Kidney (tissue), 14 donors: ENCODE data around the gene LARGE2. TPM values are rescaled to one million over a fixed set of nuclear protein-coding genes. Genes with fewer than 3 reads are reported as not detected.

Experiments
- DNase-seq, 5 donors: peaks; one replicate each; pipeline ENCODE4 v3.0.0-alpha.2; 2013 to 2020
- FAIRE-seq: peaks from 2 replicates; lab custom pipeline; 2012; peaks lifted over from hg19 to GRCh38; lab: Jason Lieb, UNC
- H3K27ac ChIP-seq, 2 donors: one replicate each; pipeline ENCODE4 v1.7.0; 2013; ENCODE audit warnings: low read depth in 2 of 2, low read length in 2 of 2, inconsistent platforms in 1 of 2
- H3K27me3 ChIP-seq: one replicate; pipeline ENCODE4 v1.7.1; 2013; ENCODE audit warnings: low read length, inconsistent platforms; ENCODE audit not compliant: control insufficient read depth, insufficient read depth
- H3K36me3 ChIP-seq, 3 donors: one replicate each; pipeline versions ENCODE4 v1.7.0 to v1.7.1; 2013; ENCODE audit warnings: low read length in 3 of 3, control low read depth in 1 of 3, inconsistent platforms in 1 of 3; ENCODE audit not compliant: insufficient read depth in 3 of 3, control insufficient read depth in 2 of 3
- H3K4me1 ChIP-seq, 3 donors: one replicate each; pipeline versions ENCODE4 v1.7.0 to v1.7.1; 2013; ENCODE audit warnings: low read length in 3 of 3, inconsistent platforms in 1 of 3, low read depth in 1 of 3; ENCODE audit not compliant: control insufficient read depth in 2 of 3, insufficient read depth in 2 of 3
- H3K4me3 ChIP-seq, 3 donors: one replicate each; pipeline versions ENCODE4 v1.7.0 to v1.8.1; 2013; ENCODE audit warnings: low read length in 3 of 3, control low read depth in 1 of 3, inconsistent platforms in 1 of 3
- H3K9ac ChIP-seq, 3 donors: one replicate each; pipeline versions ENCODE4 v1.7.0 to v1.7.1; 2013; ENCODE audit warnings: low read length in 3 of 3, control low read depth in 1 of 3, inconsistent platforms in 1 of 3
- H3K9me3 ChIP-seq, 3 donors: one replicate each; pipeline versions ENCODE4 v1.7.0 to v1.7.1; 2013; ENCODE audit warnings: low read length in 3 of 3, control low read depth in 1 of 3, inconsistent platforms in 1 of 3; ENCODE audit not compliant: control insufficient read depth in 2 of 3, insufficient read depth in 1 of 3
- intact Hi-C: fragments of 100-400 bp; cut with DNase I; formaldehyde crosslinking; loops from one replicate; pipeline ENCODE4 v1.11.1; 2022
- polyA plus RNA-seq: library from polyadenylated mRNA; stranded (reverse); fragments of 350-450 nt; fragmentation: Illumina TruSeq; extraction: RNeasy Lipid Tissue Mini Kit (QIAGEN cat#74804); gene quantifications from one replicate; pipeline ENCODE4 v1.2.3, GENCODE V29; 2014; ENCODE audit warnings: low read depth, low replicate concordance; ENCODE audit not compliant: insufficient read depth
- total RNA-seq: library from RNA; stranded (reverse); fragmentation: NEBNext Ultra II Directional; extraction: Animal tissue kit (Norgen Biotek cat#: 25700); gene quantifications from one replicate; pipeline ENCODE4 v1.2.1, GENCODE V29; 2021
- TF ChIP-seq, protein P1 (sequence below): IDR thresholded peaks from 3 replicates; pipeline ENCODE4 v1.5.1; 2012; ENCODE audit warnings: mild to moderate bottlenecking, moderate library complexity, borderline replicate concordance; ENCODE audit not compliant: insufficient read depth; ENCODE audit errors: extremely low read depth
- donor health status: control.
- donor health status: control.
- donor health status: control.
- donor health status: control.
- donor health status: control.
- donor health status: DM: yes; HTN: yes; CAD: no.
- donor health status: Normal renal cell carcinoma (clear cell type).

LARGE2 gene
- total and polyA plus RNA-seq, 2 donors from 2014 or later = 13.1 to 29.8 TPM

DNA sequence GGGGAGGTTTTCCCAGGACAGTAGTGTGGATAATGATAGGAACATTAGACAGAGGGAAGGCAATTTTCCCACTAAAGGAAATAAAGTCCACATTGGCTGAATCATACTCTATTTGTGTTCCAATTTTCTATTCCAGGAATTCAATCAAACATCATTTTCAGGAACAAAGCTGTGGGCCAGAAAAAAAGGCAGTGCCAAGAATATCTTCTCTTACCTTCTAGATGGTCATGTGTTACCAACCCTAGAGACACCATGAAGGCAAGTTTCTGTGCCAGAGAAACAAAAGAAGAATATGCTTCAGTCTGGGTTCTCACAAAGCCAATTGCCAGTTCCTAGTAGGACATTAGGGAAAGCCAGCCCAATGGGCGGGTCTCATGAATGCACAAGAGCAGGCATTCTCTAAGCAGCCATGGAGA is 27.5 kb downstream of the LARGE2 start:
- intact Hi-C loops = no loop called here
- FAIRE-seq (no peak), DNase-seq (no peak)
- Histone ChIP-seq H3K27me3 (no peaks in the 10 kb centered on the region), H3K36me3 (peaks cover 0 to 21% (median 10%) of the 10 kb centered on the region in 3 donors), H3K4me3 (no peak overlapping the region), H3K27ac (no peak overlapping the region), H3K4me1 (peaks cover 0 to 8% (median 0%) of the 10 kb centered on the region in 3 donors), H3K9ac (no peak overlapping the region), H3K9me3 (no peaks in the 10 kb centered on the region)
- TF ChIP-seq, protein P1, sequence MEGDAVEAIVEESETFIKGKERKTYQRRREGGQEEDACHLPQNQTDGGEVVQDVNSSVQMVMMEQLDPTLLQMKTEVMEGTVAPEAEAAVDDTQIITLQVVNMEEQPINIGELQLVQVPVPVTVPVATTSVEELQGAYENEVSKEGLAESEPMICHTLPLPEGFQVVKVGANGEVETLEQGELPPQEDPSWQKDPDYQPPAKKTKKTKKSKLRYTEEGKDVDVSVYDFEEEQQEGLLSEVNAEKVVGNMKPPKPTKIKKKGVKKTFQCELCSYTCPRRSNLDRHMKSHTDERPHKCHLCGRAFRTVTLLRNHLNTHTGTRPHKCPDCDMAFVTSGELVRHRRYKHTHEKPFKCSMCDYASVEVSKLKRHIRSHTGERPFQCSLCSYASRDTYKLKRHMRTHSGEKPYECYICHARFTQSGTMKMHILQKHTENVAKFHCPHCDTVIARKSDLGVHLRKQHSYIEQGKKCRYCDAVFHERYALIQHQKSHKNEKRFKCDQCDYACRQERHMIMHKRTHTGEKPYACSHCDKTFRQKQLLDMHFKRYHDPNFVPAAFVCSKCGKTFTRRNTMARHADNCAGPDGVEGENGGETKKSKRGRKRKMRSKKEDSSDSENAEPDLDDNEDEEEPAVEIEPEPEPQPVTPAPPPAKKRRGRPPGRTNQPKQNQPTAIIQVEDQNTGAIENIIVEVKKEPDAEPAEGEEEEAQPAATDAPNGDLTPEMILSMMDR = no peak

DNA sequence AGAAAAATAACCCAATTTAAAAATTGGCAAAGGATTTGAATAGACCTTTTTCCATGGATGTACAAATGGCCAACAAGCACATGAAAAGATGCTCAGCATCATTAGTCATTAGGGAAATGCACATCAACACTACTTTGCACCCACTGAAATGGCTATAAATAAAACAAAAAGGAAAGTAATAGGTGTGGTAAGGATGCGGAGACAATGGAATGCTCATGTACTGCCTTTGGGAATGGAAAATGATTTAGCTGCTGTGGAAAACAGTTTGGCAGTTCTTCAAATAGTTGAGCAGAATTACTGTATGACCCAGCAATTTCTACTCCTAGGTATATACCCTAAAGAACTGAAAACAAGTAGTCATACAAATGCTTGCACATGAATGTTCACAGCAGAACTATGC is 37.4 kb downstream of the LARGE2 start:
- no peaks in the 10 kb centered on the region for H3K27me3 ChIP-seq
- DNase-seq = no peak
- FAIRE-seq = no peak
- peaks cover 0 to 4% (median 0%) of the 10 kb centered on the region in 3 donors for H3K36me3 ChIP-seq
- no peak overlapping the region for H3K27ac ChIP-seq
- no peak overlapping the region for H3K9ac ChIP-seq
- TF ChIP-seq, protein P1 = no peak
- H3K9me3 ChIP-seq = no peaks in the 10 kb centered on the region
- H3K4me1 ChIP-seq = no peaks in the 10 kb centered on the region
- H3K4me3 ChIP-seq = no peak overlapping the region
- intact Hi-C loops = no loop called here

DNA sequence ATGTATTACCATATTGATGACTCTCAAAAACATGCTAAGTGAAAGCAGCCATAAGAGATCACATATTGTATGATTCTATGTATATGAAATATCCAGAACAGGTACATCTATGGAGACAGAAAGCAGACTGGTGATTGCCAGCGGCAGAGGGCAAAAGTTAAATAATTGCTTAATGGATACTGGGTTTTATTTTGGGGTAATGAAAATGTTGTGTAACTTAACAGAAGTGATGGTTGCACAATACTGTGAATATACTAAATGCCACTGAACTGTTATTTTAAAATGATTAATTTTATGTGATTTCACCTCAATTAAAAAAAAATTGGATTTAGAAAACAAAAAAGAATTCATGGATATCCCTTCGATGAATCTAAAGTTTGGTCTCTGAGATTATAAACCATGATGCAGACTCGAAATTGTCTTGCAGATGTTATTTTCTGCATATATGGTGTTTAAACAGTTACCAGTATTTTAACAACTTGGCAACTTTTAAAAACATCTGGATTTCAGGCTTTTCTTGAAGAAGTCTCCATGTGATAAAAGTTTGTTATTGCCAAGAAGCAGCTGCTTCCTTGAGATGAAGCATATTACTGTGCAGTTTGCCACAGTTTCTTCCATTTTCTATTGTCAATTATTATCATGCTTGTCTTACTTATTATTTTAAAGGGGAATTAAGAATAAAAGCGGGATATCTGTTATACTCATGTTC is 38.1 kb downstream of the LARGE2 start:
- H3K27ac ChIP-seq = no peak overlapping the region
- FAIRE-seq (no peak), DNase-seq (no peak)
- intact Hi-C loops = no loop called here
- H3K27me3 ChIP-seq = no peaks in the 10 kb centered on the region
- no peaks in the 10 kb centered on the region for H3K4me1 ChIP-seq
- no peak overlapping the region for H3K4me3 ChIP-seq
- H3K9me3 ChIP-seq = no peaks in the 10 kb centered on the region
- H3K36me3 ChIP-seq = peaks cover 4 to 5% (median 4%) of the 10 kb centered on the region in 3 donors
- TF ChIP-seq, protein P1 = no peak
- H3K9ac ChIP-seq = no peak overlapping the region
